ENCODE data around the gene PSMD13. TPM values are rescaled to one million over a fixed set of nuclear protein-coding genes. Genes with fewer than 3 reads are reported as not detected.
A peak's percentile ranks its signal among the peaks of the same experiment; 100 is the strongest.

Gene PSMD13
- total RNA-seq, 1 donor from 2014 or later, result 94.1 TPM

DNA sequence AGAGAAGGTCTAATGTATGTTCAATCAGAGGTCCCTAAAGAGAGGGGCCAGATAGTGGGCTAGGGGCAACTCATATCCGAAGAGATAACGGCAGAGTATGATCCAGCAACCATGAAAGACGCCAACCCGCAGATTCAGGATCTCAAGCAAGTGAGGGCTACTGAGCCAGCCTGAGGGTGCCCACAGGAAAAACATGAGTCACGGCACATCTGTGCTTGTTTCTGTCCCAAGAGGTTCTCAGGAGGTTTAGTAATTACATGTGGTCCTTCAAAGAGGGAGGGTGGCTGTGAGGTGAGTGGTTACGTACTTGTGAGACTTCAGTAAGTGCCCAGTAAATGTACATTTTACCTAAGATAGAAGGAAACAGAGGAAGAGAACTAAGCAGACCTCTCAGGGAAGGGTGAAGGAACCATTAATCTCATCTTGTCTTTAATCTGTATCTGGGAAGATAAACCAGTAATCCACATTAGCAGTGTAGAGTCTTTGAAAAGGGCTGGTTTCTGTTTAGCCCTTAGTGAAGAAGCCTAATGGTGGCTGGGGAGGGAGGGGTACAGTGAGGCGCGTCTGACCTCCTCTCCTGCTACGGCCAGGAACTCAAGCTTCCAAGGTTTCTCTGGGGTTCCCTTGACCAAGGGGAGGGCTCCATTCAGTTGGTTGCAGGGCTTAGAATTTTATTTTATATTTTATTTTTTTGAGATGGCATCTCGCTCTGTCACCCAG is 10.9 kb upstream of the PSMD13 start:
- H3K4me3 ChIP-seq, result no peak overlapping the region
- intact Hi-C loops (cut with micrococcal nuclease), result no loop called here
- no peaks in the 10 kb centered on the region for H3K27me3 ChIP-seq (ENCODE audit: low read depth)
- peaks cover 14% of the 10 kb centered on the region for H3K4me1 ChIP-seq
- TF ChIP-seq, protein P1, sequence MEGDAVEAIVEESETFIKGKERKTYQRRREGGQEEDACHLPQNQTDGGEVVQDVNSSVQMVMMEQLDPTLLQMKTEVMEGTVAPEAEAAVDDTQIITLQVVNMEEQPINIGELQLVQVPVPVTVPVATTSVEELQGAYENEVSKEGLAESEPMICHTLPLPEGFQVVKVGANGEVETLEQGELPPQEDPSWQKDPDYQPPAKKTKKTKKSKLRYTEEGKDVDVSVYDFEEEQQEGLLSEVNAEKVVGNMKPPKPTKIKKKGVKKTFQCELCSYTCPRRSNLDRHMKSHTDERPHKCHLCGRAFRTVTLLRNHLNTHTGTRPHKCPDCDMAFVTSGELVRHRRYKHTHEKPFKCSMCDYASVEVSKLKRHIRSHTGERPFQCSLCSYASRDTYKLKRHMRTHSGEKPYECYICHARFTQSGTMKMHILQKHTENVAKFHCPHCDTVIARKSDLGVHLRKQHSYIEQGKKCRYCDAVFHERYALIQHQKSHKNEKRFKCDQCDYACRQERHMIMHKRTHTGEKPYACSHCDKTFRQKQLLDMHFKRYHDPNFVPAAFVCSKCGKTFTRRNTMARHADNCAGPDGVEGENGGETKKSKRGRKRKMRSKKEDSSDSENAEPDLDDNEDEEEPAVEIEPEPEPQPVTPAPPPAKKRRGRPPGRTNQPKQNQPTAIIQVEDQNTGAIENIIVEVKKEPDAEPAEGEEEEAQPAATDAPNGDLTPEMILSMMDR (IDR thresholded peaks at IDR 0.05; ENCODE audit: borderline replicate concordance), result no peak
- peaks cover 22% of the 10 kb centered on the region for H3K36me3 ChIP-seq
- H3K27ac ChIP-seq (replicated peaks), result no peak overlapping the region
- H3K9me3 ChIP-seq (replicated peaks), result no peaks in the 10 kb centered on the region
- DNase-seq, result no peak

GRCh38 chr11:227824-228379 is 8.9 kb upstream of the PSMD13 start:
- H3K36me3 ChIP-seq, result peaks cover 12% of the 10 kb centered on the region
- H3K4me1 ChIP-seq, result peaks cover 14% of the 10 kb centered on the region
- TF ChIP-seq, protein P1 (IDR thresholded peaks at IDR 0.05; ENCODE audit: borderline replicate concordance), result no peak
- no peak overlapping the region for H3K27ac ChIP-seq (replicated peaks)
- intact Hi-C loops (cut with micrococcal nuclease), result no loop called here
- H3K27me3 ChIP-seq (ENCODE audit: low read depth), result no peaks in the 10 kb centered on the region
- no peaks in the 10 kb centered on the region for H3K9me3 ChIP-seq (replicated peaks)
- H3K4me3 ChIP-seq, result no peak overlapping the region
- no peak for DNase-seq

GRCh38 chr11:230431-230830 is 6.3 kb upstream of the PSMD13 start:
- intact Hi-C loops (cut with micrococcal nuclease), result no loop called here
- no peaks in the 10 kb centered on the region for H3K9me3 ChIP-seq (replicated peaks)
- H3K27me3 ChIP-seq (ENCODE audit: low read depth), result no peaks in the 10 kb centered on the region
- H3K4me1 ChIP-seq, result peaks cover 19% of the 10 kb centered on the region
- no peak for DNase-seq
- peaks cover 16% of the 10 kb centered on the region for H3K36me3 ChIP-seq
- TF ChIP-seq, protein P1 (IDR thresholded peaks at IDR 0.05; ENCODE audit: borderline replicate concordance), result no peak
- H3K27ac ChIP-seq (replicated peaks), result no peak overlapping the region
- H3K4me3 ChIP-seq, result no peak overlapping the region

DNA sequence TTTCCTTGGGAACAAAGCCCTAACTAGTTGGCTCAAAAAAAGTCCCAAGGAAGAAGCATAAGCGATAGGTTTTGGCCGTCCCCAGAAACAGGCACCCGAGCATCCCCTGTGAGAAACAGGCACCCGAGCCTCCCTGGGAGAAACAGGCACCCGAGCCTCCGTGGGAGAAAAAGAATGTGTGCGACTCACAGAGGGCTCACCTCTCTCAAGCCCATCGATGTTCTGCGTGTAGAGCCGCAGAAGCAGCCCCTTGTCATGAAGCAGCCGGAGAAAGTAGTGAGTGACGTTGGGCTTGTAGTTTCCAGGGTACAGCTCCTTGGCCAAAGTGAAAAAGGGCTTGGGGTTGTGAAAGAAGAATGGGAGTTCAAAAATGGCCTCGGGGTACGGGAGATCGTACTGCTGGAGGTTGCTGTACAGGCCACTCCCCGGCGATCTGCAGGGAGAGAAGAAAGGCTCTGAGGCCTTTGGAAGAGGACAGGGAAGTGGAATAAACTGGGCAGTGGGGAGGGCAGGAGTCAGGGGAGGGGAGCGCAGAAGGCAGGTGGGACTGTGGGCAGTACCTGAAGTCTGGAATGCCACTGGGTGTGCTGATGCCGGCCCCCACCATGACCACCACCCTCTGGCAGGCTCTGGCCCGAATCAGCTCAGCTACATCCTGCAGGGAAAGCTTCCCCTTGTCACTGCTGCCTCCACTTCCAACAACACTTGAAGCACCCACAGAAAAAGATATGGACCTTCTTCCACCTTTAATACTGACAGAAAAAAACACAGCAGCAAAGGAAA is 3.8 kb upstream of the PSMD13 start:
- Histone ChIP-seq H3K4me1 (peaks cover 37% of the 10 kb centered on the region), H3K27ac (replicated peaks) (no peak overlapping the region), H3K4me3 (no peak overlapping the region), H3K27me3 (ENCODE audit: low read depth) (no peaks in the 10 kb centered on the region), H3K36me3 (peaks cover 16% of the 10 kb centered on the region), H3K9me3 (replicated peaks) (no peaks in the 10 kb centered on the region)
- intact Hi-C loops (cut with micrococcal nuclease), result no loop called here
- no peak for DNase-seq
- TF ChIP-seq, protein P1 (IDR thresholded peaks at IDR 0.05; ENCODE audit: borderline replicate concordance), result no peak

GRCh38 chr11:235180-235579 is 1.6 kb upstream of the PSMD13 start:
- Histone ChIP-seq H3K9me3 (replicated peaks) (no peaks in the 10 kb centered on the region), H3K27me3 (ENCODE audit: low read depth) (no peaks in the 10 kb centered on the region), H3K27ac (replicated peaks) (peak overlapping the region; percentile 99), H3K36me3 (peaks cover 14% of the 10 kb centered on the region), H3K4me3 (peak overlapping the region; percentile 99), H3K4me1 (peaks cover 51% of the 10 kb centered on the region)
- intact Hi-C loops (cut with micrococcal nuclease), result no loop called here
- DNase-seq, result no peak
- TF ChIP-seq, protein P1 (IDR thresholded peaks at IDR 0.05; ENCODE audit: borderline replicate concordance), result no peak

Measured in left ventricle myocardium inferior (tissue), 1 donor.